ENCODE results near the gene HOXA10.

Gene HOXA10

DNA sequence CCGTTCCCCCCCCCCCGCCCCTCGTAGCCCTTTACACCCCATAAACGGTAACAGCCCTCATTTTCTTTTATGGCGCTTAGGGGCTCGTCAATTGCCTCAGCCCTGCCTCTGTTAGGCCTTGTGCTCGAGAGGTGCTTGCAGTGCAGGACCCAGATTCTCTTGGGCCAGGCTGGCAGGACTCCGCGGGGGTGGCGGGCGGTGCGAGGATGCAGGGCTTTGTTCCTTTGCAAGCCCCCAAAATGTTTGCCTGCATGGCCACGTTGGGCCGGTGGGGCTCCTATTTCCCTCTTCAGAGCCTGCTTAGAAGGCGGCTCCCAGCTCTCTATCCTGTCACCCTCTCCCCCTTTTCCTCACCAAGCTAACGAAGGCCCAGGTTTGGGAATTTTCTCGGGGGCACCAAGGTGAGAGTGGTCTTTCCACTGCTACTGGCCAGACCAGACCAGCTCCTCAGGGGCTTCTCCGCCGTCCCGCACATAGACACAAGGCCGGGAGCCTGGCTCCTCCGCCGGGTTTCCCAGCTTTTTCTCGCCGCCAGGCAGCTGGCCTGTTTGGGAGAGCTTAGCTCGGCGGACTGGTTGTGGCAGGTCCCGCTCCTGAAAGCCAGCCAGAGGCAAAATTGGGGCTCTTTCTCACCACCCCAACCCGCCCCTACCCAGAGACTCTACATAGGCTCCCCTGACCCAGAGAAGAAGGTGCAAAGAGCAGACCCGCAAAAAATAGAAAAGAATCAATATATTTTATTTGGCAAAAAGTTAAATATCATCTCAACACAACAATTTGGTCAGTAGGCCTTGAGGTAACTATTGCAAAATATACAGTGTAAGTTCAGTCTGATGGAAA, 12.2 kb downstream of the HOXA10 start:
- peak overlapping the region; percentile 87 for H3K4me3 ChIP-seq (ENCODE audit: low read length)
- DNase-seq (ENCODE audit: low read depth), result no peak
- TF ChIP-seq, protein P1, sequence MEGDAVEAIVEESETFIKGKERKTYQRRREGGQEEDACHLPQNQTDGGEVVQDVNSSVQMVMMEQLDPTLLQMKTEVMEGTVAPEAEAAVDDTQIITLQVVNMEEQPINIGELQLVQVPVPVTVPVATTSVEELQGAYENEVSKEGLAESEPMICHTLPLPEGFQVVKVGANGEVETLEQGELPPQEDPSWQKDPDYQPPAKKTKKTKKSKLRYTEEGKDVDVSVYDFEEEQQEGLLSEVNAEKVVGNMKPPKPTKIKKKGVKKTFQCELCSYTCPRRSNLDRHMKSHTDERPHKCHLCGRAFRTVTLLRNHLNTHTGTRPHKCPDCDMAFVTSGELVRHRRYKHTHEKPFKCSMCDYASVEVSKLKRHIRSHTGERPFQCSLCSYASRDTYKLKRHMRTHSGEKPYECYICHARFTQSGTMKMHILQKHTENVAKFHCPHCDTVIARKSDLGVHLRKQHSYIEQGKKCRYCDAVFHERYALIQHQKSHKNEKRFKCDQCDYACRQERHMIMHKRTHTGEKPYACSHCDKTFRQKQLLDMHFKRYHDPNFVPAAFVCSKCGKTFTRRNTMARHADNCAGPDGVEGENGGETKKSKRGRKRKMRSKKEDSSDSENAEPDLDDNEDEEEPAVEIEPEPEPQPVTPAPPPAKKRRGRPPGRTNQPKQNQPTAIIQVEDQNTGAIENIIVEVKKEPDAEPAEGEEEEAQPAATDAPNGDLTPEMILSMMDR (conservative IDR thresholded peaks at IDR 0.05; ENCODE audit: low read length), result no peak

DNA sequence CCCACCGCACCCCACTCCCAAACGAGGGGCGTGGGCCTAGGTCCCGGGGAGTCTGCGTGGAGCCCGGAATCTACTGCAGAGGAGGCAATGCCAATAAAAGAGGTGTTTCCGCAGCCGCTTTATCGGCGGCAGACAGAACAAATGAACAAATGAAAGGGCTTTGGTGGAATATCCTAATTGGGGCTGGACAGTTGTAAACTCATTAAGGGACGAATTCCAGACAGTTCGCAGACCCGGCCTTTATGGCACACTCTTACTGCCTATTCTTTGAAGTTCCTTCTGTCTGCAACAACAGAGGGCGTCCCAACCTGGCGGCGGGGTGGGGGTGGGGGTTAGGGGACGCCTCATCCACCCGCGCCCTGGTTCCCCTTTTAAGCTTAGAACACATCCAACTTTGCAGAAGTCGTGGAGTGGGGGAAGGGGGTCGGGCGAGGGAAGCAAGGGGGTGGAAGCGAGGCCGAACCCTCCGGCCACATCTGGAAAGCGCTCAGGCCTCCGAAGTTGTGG, 12.9 kb downstream of the HOXA10 start:
- H3K4me3 ChIP-seq (ENCODE audit: low read length), result peak overlapping the region; percentile 87
- no peak for DNase-seq (ENCODE audit: low read depth)
- TF ChIP-seq, protein P1 (conservative IDR thresholded peaks at IDR 0.05; ENCODE audit: low read length), result no peak

DNA sequence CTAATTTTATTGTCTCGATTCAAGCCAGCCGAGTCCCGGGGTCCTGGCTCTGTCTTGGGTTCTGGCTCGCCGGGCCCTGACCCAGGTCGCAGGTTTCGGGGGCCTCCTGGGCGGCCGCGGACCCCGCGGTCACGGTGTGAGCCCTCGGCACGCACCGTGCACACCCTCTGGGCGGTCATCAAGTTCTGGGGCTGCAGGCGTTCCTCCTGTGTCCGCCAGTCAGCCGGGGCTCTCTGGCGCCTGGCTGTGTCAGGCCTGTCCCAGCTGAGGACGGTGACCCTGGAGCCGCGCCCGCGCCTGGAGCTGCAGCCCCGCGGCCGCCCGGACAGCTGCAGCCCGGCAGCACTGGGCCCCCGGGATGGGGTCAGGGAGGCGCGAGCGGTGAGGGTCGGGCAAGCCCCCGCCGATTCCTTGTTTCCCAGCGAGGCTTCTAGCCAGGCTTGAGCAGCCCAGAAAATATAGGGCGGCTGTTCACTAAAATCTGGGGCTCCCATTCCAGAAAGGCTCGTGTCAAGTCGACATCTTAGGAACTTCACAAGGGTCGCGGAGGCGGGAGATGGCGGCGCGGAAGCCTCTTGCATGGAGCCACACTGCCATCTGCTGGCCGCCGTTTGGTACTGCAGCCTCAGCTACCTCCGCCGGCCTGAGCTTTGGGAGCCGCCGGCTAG, 13.4 kb downstream of the HOXA10 start:
- peak; percentile 83 for DNase-seq (ENCODE audit: low read depth)
- TF ChIP-seq, protein P1 (conservative IDR thresholded peaks at IDR 0.05; ENCODE audit: low read length), result peak; percentile 94
- peak overlapping the region; percentile 87 for H3K4me3 ChIP-seq (ENCODE audit: low read length)

DNA sequence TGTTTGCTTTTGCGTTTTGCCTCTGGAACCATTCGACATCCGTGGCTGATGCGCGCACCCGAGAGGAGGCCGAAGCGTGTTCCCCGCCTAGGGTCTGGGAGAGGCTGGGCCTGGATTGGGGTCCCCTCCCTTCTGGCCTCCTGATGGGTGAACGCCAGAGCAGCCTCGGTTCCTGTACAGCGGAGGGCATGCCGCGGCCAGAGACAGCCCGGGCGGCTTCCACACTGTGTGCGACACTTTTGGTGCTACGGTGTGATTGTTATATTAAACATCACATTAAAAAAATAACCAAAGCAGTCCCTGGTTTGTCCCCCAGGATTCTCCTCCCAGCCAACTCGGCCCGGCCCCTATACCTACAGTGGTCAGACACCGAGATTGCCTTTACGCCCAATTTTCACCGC, 14.0 kb downstream of the HOXA10 start:
- TF ChIP-seq, protein P1 (conservative IDR thresholded peaks at IDR 0.05; ENCODE audit: low read length), result no peak
- peak overlapping the region; percentile 87 for H3K4me3 ChIP-seq (ENCODE audit: low read length)
- DNase-seq (ENCODE audit: low read depth), result no peak

DNA sequence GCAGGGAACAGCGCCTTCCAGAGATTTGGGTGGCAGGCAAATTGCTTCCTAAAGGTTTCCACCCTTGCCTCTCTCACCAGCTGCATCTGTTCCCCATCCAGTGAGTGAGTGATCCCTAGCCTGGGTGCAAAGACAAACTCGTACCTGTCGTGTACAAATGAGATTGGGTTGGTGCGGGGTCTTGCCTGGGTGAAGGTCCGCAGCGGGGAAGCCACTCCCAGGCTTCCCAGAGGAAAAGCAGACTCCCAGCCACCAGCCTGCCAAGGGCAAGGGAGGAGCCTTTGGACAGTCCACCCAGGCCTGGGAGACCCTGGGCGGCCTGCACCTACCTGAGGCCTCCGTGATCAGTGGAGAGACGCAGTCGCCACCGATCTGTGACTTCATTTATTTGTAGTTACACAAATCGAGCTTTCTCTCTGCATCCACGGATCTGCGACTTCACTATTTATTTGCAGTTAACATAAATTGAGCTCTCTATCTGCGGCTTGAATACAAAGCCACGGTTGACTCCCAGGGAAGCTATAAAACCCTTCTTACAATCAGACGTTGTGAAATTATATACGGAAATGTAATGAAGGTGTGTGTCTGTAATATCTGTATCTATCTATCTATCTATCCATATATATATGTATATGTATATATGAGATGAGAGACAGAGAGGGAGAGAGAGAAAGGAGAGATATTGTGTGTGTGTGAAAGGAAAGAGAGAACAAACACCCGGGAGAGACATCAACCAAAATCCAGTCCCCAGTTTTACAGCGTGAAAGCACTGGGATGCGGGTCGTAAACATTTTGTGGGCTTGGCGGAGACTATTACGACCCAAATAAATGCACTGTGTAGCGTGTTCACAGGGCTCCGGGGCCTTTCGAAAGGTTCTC, 14.6 kb downstream of the HOXA10 start:
- H3K4me3 ChIP-seq (ENCODE audit: low read length), result no peak overlapping the region
- TF ChIP-seq, protein P1 (conservative IDR thresholded peaks at IDR 0.05; ENCODE audit: low read length), result no peak
- DNase-seq (ENCODE audit: low read depth), result no peak

DNA sequence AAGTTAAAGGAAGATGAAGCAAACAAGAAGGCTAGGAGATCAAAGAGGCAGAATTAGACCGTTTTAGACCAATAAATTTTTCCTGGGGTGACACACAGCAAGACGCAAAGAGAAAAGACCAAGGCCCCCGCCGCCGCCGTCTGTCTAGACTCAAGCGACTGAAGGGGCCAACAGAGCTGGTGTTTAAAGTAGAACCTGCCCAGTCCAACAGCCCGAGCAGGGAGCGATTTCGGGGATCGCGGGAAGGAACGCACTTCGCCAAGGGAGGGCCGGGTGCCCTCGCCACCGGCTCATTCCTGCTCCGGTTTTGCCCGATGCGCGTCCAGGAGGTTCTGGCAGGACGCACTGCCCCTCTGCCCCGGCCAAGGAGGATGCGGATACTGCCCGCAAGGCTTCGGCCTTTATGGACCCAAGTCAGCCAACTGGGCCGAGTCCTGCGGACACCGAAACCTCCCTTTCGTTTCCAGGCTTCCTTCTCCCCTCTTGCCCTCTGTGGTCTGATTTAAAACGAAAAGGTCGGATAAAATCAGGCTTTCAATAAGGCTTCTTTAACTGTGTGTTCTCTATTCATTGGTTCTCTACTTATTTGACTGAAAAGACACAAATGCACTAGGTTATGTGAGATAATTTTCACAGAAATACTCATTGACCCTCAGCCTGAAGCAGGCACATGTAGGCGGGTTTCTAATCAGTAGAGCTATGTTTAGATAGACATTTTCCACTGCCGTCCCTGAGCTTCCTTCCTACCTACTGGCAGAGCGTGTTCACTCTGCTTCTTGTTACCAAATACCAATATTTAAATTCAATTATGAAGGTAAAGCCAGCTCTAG, 15.5 kb downstream of the HOXA10 start:
- TF ChIP-seq, protein P1 (conservative IDR thresholded peaks at IDR 0.05; ENCODE audit: low read length), result no peak
- H3K4me3 ChIP-seq (ENCODE audit: low read length), result no peak overlapping the region
- no peak for DNase-seq (ENCODE audit: low read depth)
